K562 (cell line): ENCODE results near the gene LSM12. TPM values are rescaled to one million over a fixed set of nuclear protein-coding genes. Genes with fewer than 3 reads are reported as not detected.

Experiments used
- ATAC-seq: fragments of 200-7000 bp; cut with Tn5 transposase; 3 replicates; pipeline ENCODE4 v1.9.1; 2020; ENCODE audit warnings: moderate library complexity
- BruUV-seq: library from RNA; stranded (reverse); fragments of 400-500 nt; replicated peaks from 2 replicates; lab custom pipeline; 2021; lab: Mats Ljungman, UMichigan
- CTCF ChIA-PET: fragments of 300-600 bp; formaldehyde crosslinking; extraction: SDS; loops from one replicate; lab custom pipeline; 2021; ENCODE audit warnings: low intra/inter-chr PET ratio; lab: Yijun Ruan, JAX
- POLR2A ChIA-PET: fragments of 300-600, 350-650 bp; sonication (Branson Sonifier 250); formaldehyde crosslinking; extraction: SDS; loops from one replicate; lab custom pipeline; 2021; ENCODE audit warnings: antibody characterized with exemption, inconsistent platforms; lab: Yijun Ruan, JAX
- DNase-seq, 4 experiments: peaks; one replicate each; pipeline versions ENCODE4 v3.0.0 to v3.0.0-alpha.2; 2011 to 2018; ENCODE audit warnings: low spot score in 3 of 4, mixed read lengths in 3 of 4; ENCODE audit errors: extremely low read depth in 1 of 4
- FAIRE-seq: peaks from 2 replicates; lab custom pipeline; 2011; peaks lifted over from hg19 to GRCh38; lab: Jason Lieb, UNC
- H2AFZ ChIP-seq: 2 replicates; pipeline ENCODE4 v1.6.0; 2011; ENCODE audit warnings: low read depth, low read length, control low read depth, inconsistent platforms
- H3K27ac ChIP-seq: fragments of 200-600 bp; 3 replicates; pipeline ENCODE4 v1.8.0; 2011; ENCODE audit warnings: low read depth, mild to moderate bottlenecking, control low read depth, inconsistent platforms, low read length, moderate library complexity, mixed read lengths; ENCODE audit errors: extremely low read depth
- H3K27me3 ChIP-seq, 2 experiments: fragments of 300-600 bp in 1 of 2; 2 replicates in 1 of 2; 3 replicates in 1 of 2; pipeline versions ENCODE4 v1.6.0 to v1.8.0; 2011; ENCODE audit warnings: inconsistent platforms in 2 of 2, low read length in 2 of 2, mild to moderate bottlenecking in 1 of 2, mixed read lengths in 1 of 2, moderate library complexity in 1 of 2; ENCODE audit not compliant: control insufficient read depth in 2 of 2, insufficient read depth in 2 of 2
- H3K36me3 ChIP-seq: fragments of 300-600 bp; 3 replicates; pipeline ENCODE4 v1.8.0; 2011; ENCODE audit warnings: mild to moderate bottlenecking, low read length, inconsistent platforms; ENCODE audit not compliant: control insufficient read depth, insufficient read depth
- H3K4me1 ChIP-seq, 2 experiments: fragments of 200-600 bp in 1 of 2; replicated peaks in 1 of 2; 2 replicates in 1 of 2; 3 replicates in 1 of 2; pipeline versions ENCODE4 v1.5.1 to v1.8.0; 2011; ENCODE audit warnings: inconsistent platforms in 2 of 2, low read length in 2 of 2, mild to moderate bottlenecking in 1 of 2, mixed read lengths in 1 of 2, moderate library complexity in 1 of 2; ENCODE audit not compliant: control insufficient read depth in 2 of 2, insufficient read depth in 2 of 2
- H3K4me2 ChIP-seq: 2 replicates; pipeline ENCODE4 v1.6.1; 2011; ENCODE audit warnings: low read length, control low read depth, inconsistent platforms, mixed read lengths; ENCODE audit not compliant: insufficient read depth
- H3K4me3 ChIP-seq: fragments of 200-600 bp; sonication (generic), shearing (Covaris generic); 2 replicates; pipeline ENCODE4 v1.5.1; 2016; ENCODE audit warnings: control low read depth, inconsistent platforms
- H3K79me2 ChIP-seq: fragments of 200-600 bp; 3 replicates; pipeline ENCODE4 v1.8.0; 2011; ENCODE audit warnings: low read length, inconsistent platforms; ENCODE audit not compliant: control insufficient read depth, insufficient read depth
- H3K9ac ChIP-seq, 2 experiments: 2 replicates each; pipeline versions ENCODE4 v1.6.0 to v1.6.1; 2011; ENCODE audit warnings: low read depth in 2 of 2, low read length in 2 of 2, control low read depth in 1 of 2, inconsistent platforms in 1 of 2, mild to moderate bottlenecking in 1 of 2, mixed read lengths in 1 of 2; ENCODE audit not compliant: insufficient read depth in 1 of 2
- H3K9me1 ChIP-seq: one replicate; pipeline ENCODE4 v1.6.0; 2011; ENCODE audit warnings: inconsistent platforms, mild to moderate bottlenecking, low read length, moderate library complexity; ENCODE audit not compliant: control insufficient read depth, insufficient read depth
- H3K9me3 ChIP-seq: replicated peaks from 2 replicates; pipeline ENCODE4 v1.5.1; 2011; ENCODE audit warnings: low read depth, low read length, inconsistent platforms; ENCODE audit not compliant: control insufficient read depth, insufficient read depth
- H4K20me1 ChIP-seq: replicated peaks from 2 replicates; pipeline ENCODE4 v1.6.1; 2011; ENCODE audit warnings: low read length, inconsistent platforms, mixed read lengths; ENCODE audit not compliant: control insufficient read depth, insufficient read depth
- BCOR ChIP-seq: fragments of 450-650 bp; IDR thresholded peaks from 2 replicates; pipeline ENCODE4 v1.6.1; 2016
- HNRNPK ChIP-seq: fragments of 200-400 bp; formaldehyde crosslinking; IDR thresholded peaks from one replicate; pipeline ENCODE4 v1.6.1; 2018; ENCODE audit warnings: mild to moderate bottlenecking, low read depth, low read length; ENCODE audit not compliant: poor library complexity, severe bottlenecking
- JUN ChIP-seq, 2 experiments: sonication (generic) in 1 of 2; formaldehyde crosslinking in 1 of 2; IDR thresholded peaks; 2 replicates each; pipeline versions ENCODE4 v1.6.1 to v1.8.0; 2012 to 2022; ENCODE audit warnings: borderline replicate concordance in 2 of 2, mild to moderate bottlenecking in 2 of 2, improper control_type of control experiment in 1 of 2, low read depth in 1 of 2, low read length in 1 of 2, missing genetic modification reagents in 1 of 2
- KDM1A ChIP-seq, 2 experiments: fragments of 450-650 bp; IDR thresholded peaks; 2 replicates each; pipeline ENCODE4 v1.6.1; 2016; ENCODE audit warnings: mild to moderate bottlenecking in 2 of 2
- RBM25 ChIP-seq: fragments of 200-400 bp; formaldehyde crosslinking; IDR thresholded peaks from 2 replicates; pipeline ENCODE4 v1.6.1; 2018; ENCODE audit warnings: low read length, low read depth, moderate library complexity; ENCODE audit not compliant: severe bottlenecking
- SMARCA5 ChIP-seq: fragments of 450-650 bp; IDR thresholded peaks from 2 replicates; pipeline ENCODE4 v1.6.1; 2016
- ZBTB9 ChIP-seq: fragments of 450-650 bp; formaldehyde crosslinking; IDR thresholded peaks from 2 replicates; pipeline ENCODE4 v1.4.0; 2020; ENCODE audit warnings: mild to moderate bottlenecking, moderate library complexity
- WGBS: fragments of 100-300 bp; shearing (Covaris generic); methylation state at CpG from one replicate; pipeline ENCODE4 v1.1.6; 2016; ENCODE audit warnings: low coverage, mixed read lengths; ENCODE audit not compliant: insufficient coverage; ENCODE audit errors: missing lambda C conversion rate; 5-methylcytosine and 5-hydroxymethylcytosine counted together
- in situ Hi-C: fragments of 300-500 bp; cut with MboI; formaldehyde crosslinking; loops from 4 replicates; pipeline ENCODE4 v1.15.0; 2018; ENCODE audit warnings: inconsistent platforms, mixed read lengths
- intact Hi-C: fragments of 100-400 bp; cut with micrococcal nuclease; formaldehyde crosslinking; loops from 2 replicates; pipeline ENCODE4 v1.14.2; 2022
- polyA plus RNA-seq, 8 experiments: library from polyadenylated mRNA; depleted of rRNA in 4 of 8; stranded (reverse) in 5 of 8; unstranded in 3 of 8; fragments of >200 nt; fragmentation: Nextera tagmentation in 2 of 8; fragmentation: Illumina TruSeq in 1 of 8; extraction: Ambion mirVana in 2 of 8; extraction: Trizol in 1 of 8; gene quantifications; 2 replicates each; pipeline versions ENCODE4 v1.2.1 to v1.2.3, GENCODE V29; 2011 to 2014; ENCODE audit warnings: inconsistent platforms in 1 of 8, missing spikeins in 1 of 8
- total RNA-seq, 7 experiments: library from RNA; depleted of rRNA in 6 of 7; stranded (reverse); fragments of >200 nt in 6 of 7; fragmentation: Illumina TruSeq in 2 of 7; extraction: Trizol in 2 of 7; gene quantifications; 2 replicates each; pipeline versions ENCODE4 v1.2.1 to v1.2.3, GENCODE V29; 2011 to 2021; ENCODE audit warnings: low replicate concordance in 1 of 7

LSM12 gene
- total and polyA plus RNA-seq, 9 of the 15 experiments (the other 6 are each of a cell fraction or from before 2014, with no cell fraction given) = 53.0 to 258 (median 89.3) TPM

DNA sequence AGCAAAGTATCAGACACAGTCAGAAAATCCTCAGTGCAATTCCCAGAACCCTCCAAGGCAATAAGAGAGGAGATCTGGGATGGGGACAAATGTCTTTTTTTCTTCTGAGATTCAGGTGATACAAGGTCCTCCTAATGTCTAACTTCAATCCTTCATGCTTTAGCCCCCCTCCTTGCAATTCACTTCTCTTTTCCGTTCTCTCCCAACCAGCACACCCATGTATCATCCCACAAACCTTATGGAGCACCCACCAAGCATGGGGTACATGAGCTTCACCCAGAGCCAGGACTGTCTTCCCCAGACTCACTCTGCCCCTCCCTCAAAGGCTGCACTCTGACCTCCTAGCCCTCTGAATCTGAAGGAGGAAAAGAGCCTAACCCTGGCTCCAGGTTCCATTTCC, 46.9 kb upstream of the LSM12 start:
- in situ Hi-C loops = no loop called here

More for the DNA sequence above, 46.9 kb upstream of the LSM12 start:
- Histone ChIP-seq H3K9me1 (peaks cover 10% of the 10 kb centered on the region), H2AFZ (no peak overlapping the region), H3K79me2 (peaks cover 5% of the 10 kb centered on the region; the same call in 1 of the 3 replicates), H3K27me3 (no peaks in the 10 kb centered on the region), H4K20me1 (peaks cover 9% of the 10 kb centered on the region; the same call in 1 of the 2 replicates), H3K9ac (peak overlapping the region in 1 of 2 experiments; percentile 43; a peak in 1 of 4 replicates), H3K4me1 (peaks cover 33 to 68% of the 10 kb centered on the region in 2 experiments), H3K27ac (no peak overlapping the region), H3K4me2 (no peak overlapping the region), H3K4me3 (no peak overlapping the region), H3K36me3 (no peaks in the 10 kb centered on the region; the same call in 2 of the 3 replicates), H3K9me3 (no peaks in the 10 kb centered on the region)
- 54% methylated on average over 1 of the region's 1 CpG for WGBS
- BruUV-seq = no TSS peak
- POLR2A ChIA-PET = interaction anchor here (0.9 to 5.8 kb wide), 2 partner anchors 9 to 58 kb away, joined by 4 to 49 read pairs; partner anchors contain the start of gene HDAC5
- no peak for ATAC-seq
- FAIRE-seq = no peak
- no peak for TF ChIP-seq HNRNPK
- TF ChIP-seq KDM1A (IDR thresholded peaks at IDR 0.05) = peak in 1 of 2 experiments; percentile 49; a peak in 1 of 4 replicates
- TF ChIP-seq RBM25 = peak; percentile 81
- 0 out of 2 replicates have a peak, but pooled peaks have one; percentile 22 for TF ChIP-seq SMARCA5
- no peak for TF ChIP-seq ZBTB9 (CRISPR knock-in tag)
- peak; percentile 89 for TF ChIP-seq BCOR
- TF ChIP-seq JUN (IDR thresholded peaks at IDR 0.05; ENCODE audit: borderline replicate concordance, low read depth, low read length) = no peak
- TF ChIP-seq JUN (CRISPR knock-in tag; IDR thresholded peaks at IDR 0.05; ENCODE audit: borderline replicate concordance) = no peak
- intact Hi-C loops = no loop called here
- DNase-seq = no peak
- CTCF ChIA-PET = interaction anchor here (0.6 kb wide), 1 partner anchor 96 kb away, joined by 4 read pairs; no protein-coding TSS in a partner anchor
